Esophagus muscularis mucosa (tissue), 4 donors: ENCODE data around the gene METTL26.

Experiments used
- CTCF ChIP-seq, 3 experiments: fragments of 200-600 bp in 2 of 3; fragments of 450-650 bp in 1 of 3; sonication (generic) in 2 of 3; IDR thresholded peaks; one replicate each; pipeline ENCODE4 v1.5.1; 2017 to 2019; ENCODE audit warnings: antibody characterized with exemption in 3 of 3, mild to moderate bottlenecking in 2 of 3, moderate library complexity in 1 of 3
- EP300 ChIP-seq: sonication (generic); formaldehyde crosslinking; IDR thresholded peaks from one replicate; pipeline ENCODE4 v1.6.1; 2017; ENCODE audit warnings: antibody characterized with exemption
- POLR2A ChIP-seq: fragments of 450-650 bp; IDR thresholded peaks from one replicate; pipeline ENCODE4 v1.6.1; 2017; ENCODE audit warnings: antibody characterized with exemption, moderate library complexity, mild to moderate bottlenecking, low read depth
- POLR2AphosphoS5 ChIP-seq, 2 donors: sonication (generic); formaldehyde crosslinking; IDR thresholded peaks; one replicate each; pipeline ENCODE4 v1.6.1; 2017; ENCODE audit warnings: antibody characterized with exemption in 2 of 2

DNA sequence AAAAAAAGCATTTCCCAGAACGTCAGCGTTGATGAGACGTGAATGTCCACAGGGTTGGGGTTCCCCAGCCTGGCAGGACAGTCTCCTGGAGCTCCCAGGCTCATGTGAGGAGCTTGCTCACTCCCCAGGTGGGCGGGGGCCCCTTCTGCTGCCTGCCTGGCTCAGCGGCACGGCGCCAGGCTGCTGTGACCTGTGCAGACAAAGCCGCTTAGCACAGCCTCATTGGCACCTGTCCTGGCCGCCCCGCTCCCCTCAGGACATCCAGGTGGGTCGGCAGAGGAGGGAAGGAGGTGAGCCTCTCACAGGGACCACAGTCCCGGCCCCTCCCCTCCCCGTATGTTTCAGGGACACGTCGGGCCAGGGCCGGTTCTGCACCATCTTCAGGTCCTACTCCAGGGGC is 18.2 kb downstream of the METTL26 start:
- no peak for TF ChIP-seq POLR2A
- TF ChIP-seq CTCF (IDR thresholded peaks at IDR 0.05) = no peak
- TF ChIP-seq POLR2AphosphoS5 (IDR thresholded peaks at IDR 0.05) = no peak
- TF ChIP-seq EP300 = no peak
